NK-92 treated with Interleukin-12 subunit alpha and Interleukin-12 subunit beta, amount 100 ng/mL, for 24 hours (cell line): Measurements from ENCODE around the gene CRIM1.

ENCODE experiments used
- DNase-seq: peaks from one replicate; lab custom pipeline; 2025; lab: John Stamatoyannopoulos, UW

Gene CRIM1

DNA sequence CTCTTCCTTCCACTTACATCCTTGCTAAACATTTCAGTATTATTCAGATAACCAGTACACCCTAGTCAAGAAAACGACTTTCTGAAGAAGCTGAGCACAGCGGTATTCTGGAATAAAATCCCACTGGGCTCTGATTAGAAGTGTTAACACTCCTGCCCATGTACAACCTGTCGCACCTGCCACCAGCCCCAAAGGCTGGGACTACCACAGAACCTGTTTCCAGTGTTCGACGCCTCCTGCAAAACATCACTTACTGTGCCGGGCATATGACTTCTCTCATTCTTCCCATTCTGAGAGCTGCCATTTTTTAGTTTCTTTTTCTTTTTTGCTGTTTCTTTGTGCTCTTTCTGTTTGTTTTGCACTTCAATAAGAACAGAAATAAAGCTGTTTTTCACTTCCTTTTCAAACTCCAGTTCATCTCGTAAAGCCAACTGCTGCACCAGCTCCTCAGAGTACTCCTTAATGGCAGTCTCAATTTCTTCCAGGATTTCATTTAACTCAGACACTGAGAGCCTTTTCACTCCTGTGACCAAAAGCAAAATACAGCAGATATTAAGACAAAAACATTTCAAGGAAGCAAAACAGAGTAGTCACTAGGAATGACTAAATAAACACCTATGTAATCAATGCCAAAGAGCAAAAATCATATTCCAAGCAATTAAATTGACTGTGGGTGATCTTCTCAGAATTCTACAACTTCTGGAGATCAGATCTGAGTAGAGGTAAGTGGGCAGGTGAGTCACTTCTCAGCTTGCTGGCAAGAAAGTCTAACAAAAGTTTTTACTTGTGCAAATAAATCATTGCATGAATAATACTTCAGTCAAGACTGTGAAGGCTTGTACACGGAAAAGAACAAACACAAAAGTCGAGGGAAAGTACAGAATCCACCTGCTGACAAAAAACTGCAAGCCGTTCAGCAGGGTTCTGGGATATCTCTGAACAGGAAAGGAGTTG is 223.0 kb downstream of the CRIM1 start:
- no peak for DNase-seq

- no peak for DNase-seq
Observed at GRCh38 chr2:36579297-36579664, 223.7 kb downstream of the CRIM1 start.

GRCh38 chr2:36582538-36582937 is 227.0 kb downstream of the CRIM1 start:
- DNase-seq = no peak

DNA sequence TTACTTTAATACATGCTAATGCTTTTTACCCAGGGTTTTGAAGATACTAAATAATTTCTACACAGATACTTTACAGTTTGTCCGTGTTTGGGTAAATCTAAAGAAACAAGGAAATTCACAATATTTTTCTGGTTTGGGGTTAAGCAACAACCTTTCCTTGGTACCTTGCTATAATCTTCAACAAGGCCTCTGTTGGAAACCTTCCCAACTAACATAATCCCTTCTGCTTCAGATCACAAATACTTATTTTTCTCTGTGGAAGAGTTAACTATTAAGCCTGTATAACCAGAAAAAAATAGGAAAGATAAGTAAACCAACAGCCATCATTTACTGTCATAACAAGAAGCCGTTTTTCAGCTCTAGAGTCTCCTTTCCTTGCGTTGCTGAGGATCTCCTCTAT is 227.4 kb downstream of the CRIM1 start:
- DNase-seq = no peak

DNA sequence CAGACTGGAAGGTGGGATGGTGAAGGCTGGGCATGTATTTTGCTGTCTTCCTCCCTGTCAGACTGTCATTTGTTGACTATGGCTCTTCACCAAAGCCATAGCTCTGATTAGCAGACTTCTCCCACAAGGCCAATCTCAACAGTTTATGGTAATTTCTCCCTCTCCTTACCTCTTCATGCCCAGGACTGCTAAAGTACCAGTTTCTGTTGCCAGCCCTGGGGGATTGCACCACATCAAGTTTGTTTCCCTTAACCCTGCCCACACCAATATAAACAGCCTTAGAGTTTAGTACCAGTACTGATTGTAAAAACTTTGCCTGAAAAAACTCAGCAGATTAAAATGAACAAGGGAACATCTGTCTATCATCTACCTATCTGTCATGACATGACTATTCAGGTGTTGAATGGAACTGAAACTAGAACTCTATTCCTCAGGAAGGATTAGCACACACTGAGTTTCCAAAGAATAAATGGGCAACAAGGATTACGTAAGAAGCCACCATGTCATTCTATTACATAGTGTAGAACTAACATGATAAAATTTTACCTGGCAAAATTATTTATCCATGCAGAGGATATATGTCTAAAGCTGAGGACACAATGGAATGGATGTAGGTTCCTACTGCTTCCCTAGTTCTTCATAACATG is 228.7 kb downstream of the CRIM1 start:
- no peak for DNase-seq

- DNase-seq = no peak
Observed at GRCh38 chr2:36586672-36587071, 231.1 kb downstream of the CRIM1 start.

DNA sequence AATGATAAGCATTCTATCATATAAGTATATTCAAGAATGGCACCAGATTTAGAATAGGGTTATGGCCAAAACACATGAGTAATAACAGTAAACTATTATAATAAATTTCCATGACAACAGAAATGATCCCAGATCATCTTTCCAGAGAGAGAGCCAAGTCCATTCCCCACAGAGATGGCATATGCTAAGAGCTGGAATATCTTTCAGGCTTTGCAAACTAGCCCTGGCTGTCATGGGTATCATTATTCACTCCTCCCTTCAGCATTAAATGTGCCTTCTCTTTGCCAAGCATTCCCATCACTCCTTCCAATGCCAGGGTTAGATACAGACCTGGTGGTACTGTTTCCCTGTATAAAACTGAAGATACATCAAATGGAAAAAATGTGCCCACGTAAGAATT is 231.5 kb downstream of the CRIM1 start:
- no peak for DNase-seq

- no peak for DNase-seq
Observed at GRCh38 chr2:36587556-36587955, 232.0 kb downstream of the CRIM1 start.

DNA sequence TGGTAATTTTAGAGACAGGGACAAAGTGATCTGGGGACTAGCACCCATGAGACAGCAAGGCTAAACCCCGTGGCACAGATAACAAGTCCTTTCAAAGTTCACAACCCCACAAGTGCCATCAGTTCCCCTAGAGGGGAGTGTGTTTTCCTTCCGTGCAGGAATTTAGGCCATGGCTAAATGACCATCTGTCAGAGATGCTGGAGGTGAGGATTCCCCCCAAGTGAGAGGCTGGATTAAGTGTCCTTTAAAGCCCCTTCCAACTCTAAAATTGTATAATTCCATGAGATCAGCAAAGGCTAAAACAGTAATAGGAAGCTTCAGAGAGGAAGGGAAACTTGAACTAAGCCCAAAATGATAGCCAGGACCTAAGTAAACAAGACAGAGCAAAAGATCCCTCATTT is 233.7 kb downstream of the CRIM1 start:
- no peak for DNase-seq

GRCh38 chr2:36594849-36595248 is 239.3 kb downstream of the CRIM1 start:
- no peak for DNase-seq

- DNase-seq = no peak
Observed at GRCh38 chr2:36596397-36596796, 240.8 kb downstream of the CRIM1 start.

GRCh38 chr2:36597003-36597531 is 241.5 kb downstream of the CRIM1 start:
- no peak for DNase-seq

GRCh38 chr2:36597532-36598377 is 242.2 kb downstream of the CRIM1 start, which contains the start of gene FEZ2:
TSS of gene FEZ2 (minus strand) at chr2:36598168. CDS start at chr2:36598142, 26 bp downstream.
- DNase-seq = peak; percentile 70
